Measurements from ENCODE around the gene RERE. TPM values are rescaled to one million over a fixed set of nuclear protein-coding genes. Genes with fewer than 3 reads are reported as not detected.

Gene RERE
- total RNA-seq, 1 experiment from 2014 or later = 20.0 TPM

- no peak for DNase-seq (ENCODE audit: low read depth, low spot score)
- in situ Hi-C loops (cut with HindIII; ENCODE audit: low pct_unique_long_range_greater_than_20kb, low sequenced_read_pairs) = no loop called here
These were observed 323.4 kb downstream of the RERE start for GRCh38 chr1:8493916-8494540.

DNA sequence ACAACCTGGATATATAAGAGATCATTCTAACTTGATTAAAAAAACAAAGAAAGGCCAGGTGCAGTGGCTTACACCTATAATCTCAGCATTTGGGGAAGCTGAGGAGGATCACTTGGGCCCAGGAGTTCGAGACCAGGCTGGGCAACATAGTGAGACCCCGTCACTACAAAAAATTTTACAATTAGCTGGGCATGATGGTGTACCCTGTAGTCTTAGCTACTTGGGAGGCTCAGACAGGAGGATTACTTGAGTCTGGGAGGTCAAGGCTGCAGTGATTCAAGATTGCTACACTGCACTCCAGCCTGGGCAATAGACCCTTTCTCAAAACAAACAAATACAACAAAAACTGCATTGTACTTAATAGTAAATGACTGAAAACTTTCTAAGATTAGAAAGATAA, 330.2 kb downstream of the RERE start:
- in situ Hi-C loops (cut with HindIII; ENCODE audit: low pct_unique_long_range_greater_than_20kb, low sequenced_read_pairs) = no loop called here
- no peak for DNase-seq (ENCODE audit: low read depth, low spot score)

DNA sequence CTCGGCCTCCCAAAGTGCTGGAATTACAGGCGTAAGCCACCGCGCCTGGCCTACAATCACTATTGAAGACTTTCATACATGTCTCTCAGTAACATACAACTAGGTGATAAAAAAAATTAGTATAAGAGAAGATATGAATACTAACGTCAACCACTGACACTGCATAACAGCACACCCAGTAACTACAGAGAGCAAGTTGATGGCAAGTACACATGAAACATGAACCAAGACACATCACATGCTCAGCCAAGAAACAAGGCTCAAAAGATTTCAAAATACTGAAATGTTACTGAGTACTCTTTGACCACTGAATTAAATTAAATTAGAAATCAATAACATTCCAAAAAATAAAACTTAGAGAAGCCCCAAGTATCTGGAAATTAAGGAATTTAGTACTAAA, 331.4 kb downstream of the RERE start:
- in situ Hi-C loops (cut with HindIII; ENCODE audit: low pct_unique_long_range_greater_than_20kb, low sequenced_read_pairs) = no loop called here

DNA sequence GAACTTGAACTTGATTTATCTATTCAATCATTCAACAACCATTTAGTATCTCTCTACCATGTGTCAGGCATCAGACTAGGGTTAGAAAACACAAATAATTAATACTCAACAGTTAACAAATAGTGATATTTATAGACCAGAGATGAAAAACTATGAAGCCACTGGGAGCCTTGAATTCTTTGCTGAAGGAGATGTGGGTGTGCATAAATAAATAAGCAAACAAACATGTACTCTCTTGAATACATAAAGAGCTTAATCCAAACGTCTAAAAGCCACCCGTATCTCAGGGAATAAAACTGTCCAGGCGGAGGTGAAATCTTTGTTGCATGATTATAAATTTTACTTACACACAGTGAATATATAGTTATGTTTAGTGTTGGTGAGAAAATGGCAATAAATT, 333.9 kb downstream of the RERE start:
- in situ Hi-C loops (cut with HindIII; ENCODE audit: low pct_unique_long_range_greater_than_20kb, low sequenced_read_pairs) = no loop called here

More for the DNA sequence above, 331.4 kb downstream of the RERE start:
- no peak for DNase-seq (ENCODE audit: low read depth, low spot score)

GRCh38 chr1:8482979-8483381, 334.5 kb downstream of the RERE start:
- peak; percentile 60 for DNase-seq (ENCODE audit: low read depth, low spot score)
- in situ Hi-C loops (cut with HindIII; ENCODE audit: low pct_unique_long_range_greater_than_20kb, low sequenced_read_pairs) = no loop called here

More for the DNA sequence above, 333.9 kb downstream of the RERE start:
- DNase-seq (ENCODE audit: low read depth, low spot score) = no peak

- in situ Hi-C loops (cut with HindIII; ENCODE audit: low pct_unique_long_range_greater_than_20kb, low sequenced_read_pairs) = no loop called here
- DNase-seq (ENCODE audit: low read depth, low spot score) = no peak
These were observed 335.6 kb downstream of the RERE start for GRCh38 chr1:8481650-8482380.

DNA sequence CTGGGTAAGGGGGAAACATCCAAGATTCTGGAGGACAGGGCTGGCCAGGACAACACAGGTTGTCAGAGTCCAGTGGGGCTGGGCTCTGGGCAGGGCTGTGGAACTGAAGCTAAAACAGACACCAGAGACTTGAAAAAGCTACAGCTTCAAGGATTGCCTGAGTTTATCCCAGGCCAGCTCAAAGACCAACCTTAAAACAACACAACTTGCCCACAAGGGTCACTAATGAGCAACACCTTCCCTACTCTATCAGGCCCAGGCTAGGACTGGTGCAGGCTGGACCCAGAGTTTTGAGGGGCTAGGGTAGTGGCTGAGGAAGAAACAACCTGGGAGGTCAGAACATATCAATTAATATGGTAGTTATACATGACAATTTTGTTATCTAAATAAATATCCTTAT, 338.9 kb downstream of the RERE start:
- in situ Hi-C loops (cut with HindIII; ENCODE audit: low pct_unique_long_range_greater_than_20kb, low sequenced_read_pairs) = no loop called here
- no peak for DNase-seq (ENCODE audit: low read depth, low spot score)

- in situ Hi-C loops (cut with HindIII; ENCODE audit: low pct_unique_long_range_greater_than_20kb, low sequenced_read_pairs) = no loop called here
- no peak for DNase-seq (ENCODE audit: low read depth, low spot score)
These were observed 339.5 kb downstream of the RERE start for GRCh38 chr1:8477983-8478362.

GRCh38 chr1:8477166-8477982, 340.1 kb downstream of the RERE start:
- in situ Hi-C loops (cut with HindIII; ENCODE audit: low pct_unique_long_range_greater_than_20kb, low sequenced_read_pairs) = no loop called here
- DNase-seq (ENCODE audit: low read depth, low spot score) = no peak

DNA sequence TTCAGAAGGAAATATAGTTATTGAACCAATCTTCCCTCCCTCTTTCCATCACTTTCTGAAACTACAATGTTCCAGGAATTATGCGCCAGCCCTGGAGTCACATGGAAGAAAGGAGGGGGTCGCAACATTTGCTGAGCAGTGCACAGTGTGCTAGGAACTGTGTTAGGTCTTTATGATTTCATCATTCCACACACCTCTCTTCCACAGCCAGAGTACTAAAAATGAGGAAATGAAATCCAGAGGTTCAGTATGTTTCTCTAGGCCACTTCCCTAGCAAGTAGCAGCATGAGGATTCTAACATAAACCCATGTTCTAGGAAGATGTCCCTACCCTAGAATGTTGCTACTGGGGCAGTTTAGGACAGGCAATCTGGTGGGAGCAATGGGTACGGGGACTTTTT, 341.4 kb downstream of the RERE start:
- in situ Hi-C loops (cut with HindIII; ENCODE audit: low pct_unique_long_range_greater_than_20kb, low sequenced_read_pairs) = no loop called here
- DNase-seq (ENCODE audit: low read depth, low spot score) = no peak

DNA sequence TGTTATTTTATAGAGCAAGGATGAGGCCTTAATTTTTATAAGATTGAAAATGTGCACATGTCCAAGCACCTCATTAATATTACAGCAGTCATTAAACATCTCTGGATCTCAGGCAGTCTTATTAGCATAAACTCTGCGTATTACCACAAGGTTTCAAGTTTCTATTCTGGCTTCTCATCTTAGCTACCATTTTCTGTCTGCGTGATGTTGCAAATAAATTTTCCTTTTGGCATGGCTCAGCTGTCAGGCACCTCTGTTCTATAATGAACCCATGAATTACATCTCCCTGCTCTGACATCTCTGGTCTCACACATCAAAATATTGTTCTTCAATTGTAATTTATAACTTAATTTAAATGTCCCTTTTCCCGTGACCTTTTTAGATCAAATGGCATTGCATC, 343.1 kb downstream of the RERE start:
- in situ Hi-C loops (cut with HindIII; ENCODE audit: low pct_unique_long_range_greater_than_20kb, low sequenced_read_pairs) = no loop called here
- no peak for DNase-seq (ENCODE audit: low read depth, low spot score)

- in situ Hi-C loops (cut with HindIII; ENCODE audit: low pct_unique_long_range_greater_than_20kb, low sequenced_read_pairs) = no loop called here
- no peak for DNase-seq (ENCODE audit: low read depth, low spot score)
These were observed 343.5 kb downstream of the RERE start for GRCh38 chr1:8473891-8474300.

- in situ Hi-C loops (cut with HindIII; ENCODE audit: low pct_unique_long_range_greater_than_20kb, low sequenced_read_pairs) = no loop called here
- DNase-seq (ENCODE audit: low read depth, low spot score) = no peak
These were observed 344.1 kb downstream of the RERE start for GRCh38 chr1:8473121-8473875.

DNA sequence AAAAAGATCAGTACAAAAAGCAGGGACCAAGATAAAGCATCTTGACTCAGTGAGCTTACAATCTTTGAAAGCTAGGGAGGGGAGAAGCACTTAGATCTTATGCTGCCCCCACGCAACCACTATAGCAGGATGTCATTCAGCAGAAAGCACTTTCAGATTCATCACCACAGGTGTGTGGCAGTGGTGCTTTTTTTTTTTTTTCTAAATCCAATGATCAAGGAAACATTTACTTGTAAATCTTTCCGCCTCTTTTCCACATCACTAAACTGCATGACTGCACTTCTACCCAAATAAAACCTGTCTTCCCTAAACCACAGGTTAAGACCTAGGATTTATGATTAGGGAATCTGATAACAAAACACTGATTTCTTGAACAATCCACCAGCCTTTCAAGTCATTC, 344.8 kb downstream of the RERE start:
- DNase-seq (ENCODE audit: low read depth, low spot score) = no peak
- in situ Hi-C loops (cut with HindIII; ENCODE audit: low pct_unique_long_range_greater_than_20kb, low sequenced_read_pairs) = no loop called here

DNA sequence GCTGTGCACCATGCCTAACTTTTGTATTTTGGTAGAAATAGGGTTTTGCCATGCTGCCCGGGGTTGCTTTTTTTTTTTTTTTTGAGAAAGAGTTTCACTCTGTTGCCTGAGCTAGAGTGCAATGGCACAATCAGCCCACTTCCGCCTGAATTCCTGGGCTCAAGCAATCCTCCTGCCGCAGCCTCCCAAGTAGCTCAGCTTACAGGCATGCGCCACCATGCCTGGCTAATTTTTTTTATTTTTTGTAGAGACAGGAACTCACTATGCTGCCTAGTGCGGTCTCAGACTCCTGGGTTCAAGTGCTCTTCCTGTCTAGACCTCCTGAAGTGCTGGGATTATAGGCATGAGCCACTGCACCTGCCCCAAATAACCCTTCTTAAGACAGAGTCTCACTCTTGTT, 346.0 kb downstream of the RERE start:
- no peak for DNase-seq (ENCODE audit: low read depth, low spot score)
- in situ Hi-C loops (cut with HindIII; ENCODE audit: low pct_unique_long_range_greater_than_20kb, low sequenced_read_pairs) = no loop called here

DNA sequence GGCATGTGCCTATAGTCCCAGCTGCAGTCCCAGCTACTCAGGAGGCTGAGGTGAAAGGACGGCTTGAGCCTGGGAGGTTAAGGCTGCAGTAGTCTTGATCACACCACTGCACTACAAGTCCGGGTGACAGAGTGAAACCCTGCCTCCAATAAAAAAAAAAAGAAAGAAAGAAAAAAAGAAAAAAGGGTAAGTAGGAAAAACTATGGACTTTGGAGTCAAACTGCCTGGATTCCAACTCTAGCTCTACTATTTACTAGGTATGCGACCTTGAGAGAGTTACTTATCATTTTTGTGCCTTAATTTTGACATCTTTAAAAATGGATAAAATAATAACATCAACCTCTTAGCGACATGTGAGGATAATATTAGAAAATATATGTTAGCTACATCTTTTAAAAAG, 348.7 kb downstream of the RERE start:
- in situ Hi-C loops (cut with HindIII; ENCODE audit: low pct_unique_long_range_greater_than_20kb, low sequenced_read_pairs) = no loop called here
- DNase-seq (ENCODE audit: low read depth, low spot score) = no peak

GRCh38 chr1:8467308-8467707, 350.1 kb downstream of the RERE start:
- DNase-seq (ENCODE audit: low read depth, low spot score) = no peak
- in situ Hi-C loops (cut with HindIII; ENCODE audit: low pct_unique_long_range_greater_than_20kb, low sequenced_read_pairs) = no loop called here

GRCh38 chr1:8465692-8466091, 351.7 kb downstream of the RERE start:
- DNase-seq (ENCODE audit: low read depth, low spot score) = no peak
- in situ Hi-C loops (cut with HindIII; ENCODE audit: low pct_unique_long_range_greater_than_20kb, low sequenced_read_pairs) = no loop called here
